ENCODE results near the gene CD209.

- TF ChIP-seq EZH2 (IDR thresholded peaks at IDR 0.05; ENCODE audit: insufficient read depth, poor library complexity, severe bottlenecking) (no peak), EZH2phosphoT487 (IDR thresholded peaks at IDR 0.05; ENCODE audit: insufficient read depth, low read depth) (no peak)
These were observed 30.6 kb downstream of the CD209 start for GRCh38 chr19:7716762-7717161.

All from GM23248 (cell line).